ENCODE results near the gene PLEKHH3.
A peak's percentile ranks its signal among the peaks of the same experiment; 100 is the strongest.
"Not testable (repeated sequence)": the region's sequence is repeated elsewhere in the genome, so short reads cannot be mapped to it uniquely, and the experiment has no call there.

The PLEKHH3 gene

DNA sequence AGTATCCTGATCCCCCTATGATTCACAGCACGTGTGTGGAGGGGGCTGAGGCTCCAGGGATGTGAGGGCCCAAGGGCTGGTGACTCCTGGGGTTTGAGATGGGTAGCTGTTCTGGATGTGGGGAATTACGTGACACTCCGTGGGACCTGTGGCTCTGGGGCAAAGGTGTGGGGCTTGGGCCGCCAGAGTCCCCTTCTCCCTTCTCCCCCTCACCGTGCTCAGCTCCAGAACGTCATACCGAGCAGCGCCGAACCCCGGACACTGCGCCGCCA lies 7.2 kb downstream of the PLEKHH3 start:
- TF ChIP-seq, protein P1, sequence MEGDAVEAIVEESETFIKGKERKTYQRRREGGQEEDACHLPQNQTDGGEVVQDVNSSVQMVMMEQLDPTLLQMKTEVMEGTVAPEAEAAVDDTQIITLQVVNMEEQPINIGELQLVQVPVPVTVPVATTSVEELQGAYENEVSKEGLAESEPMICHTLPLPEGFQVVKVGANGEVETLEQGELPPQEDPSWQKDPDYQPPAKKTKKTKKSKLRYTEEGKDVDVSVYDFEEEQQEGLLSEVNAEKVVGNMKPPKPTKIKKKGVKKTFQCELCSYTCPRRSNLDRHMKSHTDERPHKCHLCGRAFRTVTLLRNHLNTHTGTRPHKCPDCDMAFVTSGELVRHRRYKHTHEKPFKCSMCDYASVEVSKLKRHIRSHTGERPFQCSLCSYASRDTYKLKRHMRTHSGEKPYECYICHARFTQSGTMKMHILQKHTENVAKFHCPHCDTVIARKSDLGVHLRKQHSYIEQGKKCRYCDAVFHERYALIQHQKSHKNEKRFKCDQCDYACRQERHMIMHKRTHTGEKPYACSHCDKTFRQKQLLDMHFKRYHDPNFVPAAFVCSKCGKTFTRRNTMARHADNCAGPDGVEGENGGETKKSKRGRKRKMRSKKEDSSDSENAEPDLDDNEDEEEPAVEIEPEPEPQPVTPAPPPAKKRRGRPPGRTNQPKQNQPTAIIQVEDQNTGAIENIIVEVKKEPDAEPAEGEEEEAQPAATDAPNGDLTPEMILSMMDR (IDR thresholded peaks at IDR 0.05; ENCODE audit: low read depth, low read length), result no peak
- DNase-seq (ENCODE audit: low read depth in 2 of 2), result no peak
- H3K4me3 ChIP-seq (replicated peaks in 1 of 2; ENCODE audit: low read depth in 2 of 2, low read length in 2 of 2), result no peak overlapping the region

DNA sequence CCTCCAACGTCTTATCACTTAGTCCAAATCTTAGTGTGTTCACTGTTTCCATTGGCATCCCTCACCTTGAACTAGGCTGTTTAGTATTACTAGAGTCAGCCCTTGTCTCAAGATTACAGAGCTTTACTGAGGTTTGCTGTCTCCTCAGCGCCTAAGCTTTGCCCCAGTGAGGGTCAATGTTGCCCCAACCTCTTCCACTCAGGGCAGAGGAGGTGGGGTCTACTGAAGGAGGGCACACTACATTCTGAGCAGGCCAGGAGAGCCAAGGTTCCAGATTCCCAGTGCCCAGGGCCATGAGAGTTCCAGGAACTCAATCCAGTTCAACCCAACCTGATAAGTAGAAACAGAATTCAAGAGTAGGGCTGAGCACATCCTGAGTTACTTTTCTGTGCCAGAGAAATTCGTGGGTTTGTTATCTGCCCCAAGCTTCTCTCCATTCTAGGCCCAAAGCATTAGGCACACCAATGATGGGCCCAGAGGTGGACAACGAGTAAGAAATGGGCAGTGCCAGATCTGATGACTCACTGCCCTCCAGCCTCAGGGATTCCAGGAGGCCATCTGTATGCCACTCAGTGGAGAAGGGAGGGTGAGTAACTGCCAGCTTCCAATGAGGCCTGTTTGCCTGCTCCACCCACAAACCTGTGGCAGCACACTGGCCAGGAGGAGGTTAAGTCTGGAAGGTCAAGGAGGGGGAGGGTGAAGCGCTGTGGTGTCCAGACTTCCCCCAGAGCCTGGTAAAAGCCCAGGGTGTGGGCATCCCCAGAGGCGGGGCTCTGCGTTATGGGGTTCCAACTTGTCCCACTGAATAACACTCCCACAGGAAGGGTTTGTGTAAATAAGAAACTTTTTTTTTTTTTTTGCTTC lies 9.5 kb downstream of the PLEKHH3 start:
- no peak overlapping the region for H3K4me3 ChIP-seq (replicated peaks in 1 of 2; ENCODE audit: low read depth in 2 of 2, low read length in 2 of 2)
- peak; percentile 78 to 85 for DNase-seq (ENCODE audit: low read depth in 2 of 2)
- TF ChIP-seq, protein P1 (IDR thresholded peaks at IDR 0.05; ENCODE audit: low read depth, low read length), result no peak

DNA sequence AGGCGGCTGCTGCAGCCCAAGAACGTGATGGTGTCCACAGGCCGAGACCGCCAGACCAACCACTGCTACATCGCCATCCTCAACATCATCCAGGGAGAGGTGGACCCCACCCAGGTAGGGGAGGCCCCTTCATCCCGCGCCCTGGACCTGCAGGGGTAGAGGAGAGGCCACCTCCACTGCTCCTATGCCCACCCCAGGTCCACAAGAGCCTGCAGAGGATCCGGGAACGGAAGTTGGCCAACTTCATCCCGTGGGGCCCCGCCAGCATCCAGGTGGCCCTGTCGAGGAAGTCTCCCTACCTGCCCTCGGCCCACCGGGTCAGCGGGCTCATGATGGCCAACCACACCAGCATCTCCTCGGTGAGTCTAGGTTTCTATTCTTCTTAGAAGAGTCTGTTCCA lies 10.7 kb downstream of the PLEKHH3 start:
- DNase-seq (ENCODE audit: low read depth in 2 of 2); H3K4me3 ChIP-seq (replicated peaks in 1 of 2; ENCODE audit: low read depth in 2 of 2, low read length in 2 of 2): not testable (repeated sequence)

DNA sequence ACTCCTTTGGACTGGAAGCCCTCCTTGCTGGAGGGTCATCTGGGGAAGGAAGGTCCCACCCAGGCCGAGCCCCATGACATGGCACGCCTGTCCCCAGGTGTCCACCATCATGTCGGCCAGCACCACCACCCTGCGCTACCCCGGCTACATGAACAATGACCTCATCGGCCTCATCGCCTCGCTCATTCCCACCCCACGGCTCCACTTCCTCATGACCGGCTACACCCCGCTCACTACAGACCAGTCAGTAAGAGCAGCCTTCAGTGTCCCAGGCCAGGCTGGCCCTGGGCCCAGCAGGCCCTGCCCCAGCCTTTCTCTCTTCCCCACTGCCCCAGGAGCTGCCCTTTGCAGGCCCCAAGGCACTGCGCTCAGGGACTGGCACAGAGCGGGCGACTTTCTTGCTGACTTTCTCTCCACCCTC lies 11.2 kb downstream of the PLEKHH3 start:
- DNase-seq (ENCODE audit: low read depth in 2 of 2), result no peak
- TF ChIP-seq, protein P1 (IDR thresholded peaks at IDR 0.05; ENCODE audit: low read depth, low read length), result no peak
- H3K4me3 ChIP-seq (replicated peaks in 1 of 2; ENCODE audit: low read depth in 2 of 2, low read length in 2 of 2), result no peak overlapping the region

DNA sequence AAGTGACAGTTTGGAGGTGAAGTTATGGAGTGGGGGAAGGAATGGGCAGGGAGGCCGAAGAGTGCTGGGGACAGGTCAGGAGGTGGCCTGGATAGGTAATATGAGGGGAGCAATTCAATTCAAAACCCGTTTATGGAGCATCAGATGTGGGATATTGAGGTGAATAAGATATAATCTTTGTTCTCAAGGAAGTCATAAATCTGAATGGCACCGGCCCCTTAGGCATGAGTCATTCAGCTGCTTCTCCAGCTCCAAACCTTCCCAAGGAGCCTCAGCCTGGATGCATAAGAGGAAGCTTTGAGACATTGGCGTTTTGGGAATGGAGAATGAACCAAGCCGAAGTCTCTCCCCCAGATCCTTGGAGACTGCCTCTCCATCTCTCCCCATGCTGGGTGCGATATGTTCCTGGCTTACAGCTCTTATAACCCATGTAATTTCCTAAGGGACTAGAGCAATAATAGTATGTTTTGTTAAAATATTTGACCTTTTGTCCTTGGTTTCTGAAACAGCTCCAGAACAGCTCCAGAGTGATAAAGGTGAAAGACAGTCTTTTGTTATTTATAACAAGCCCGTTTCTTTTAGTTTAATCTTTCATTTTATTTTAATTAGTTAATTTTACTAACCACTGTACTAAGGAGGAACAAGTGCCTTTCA lies 16.0 kb downstream of the PLEKHH3 start:
- H3K4me3 ChIP-seq (replicated peaks in 1 of 2; ENCODE audit: low read depth in 2 of 2, low read length in 2 of 2), result no peak overlapping the region
- DNase-seq (ENCODE audit: low read depth in 2 of 2), result peak; percentile 56 to 74
- TF ChIP-seq, protein P1 (IDR thresholded peaks at IDR 0.05; ENCODE audit: low read depth, low read length), result no peak

DNA sequence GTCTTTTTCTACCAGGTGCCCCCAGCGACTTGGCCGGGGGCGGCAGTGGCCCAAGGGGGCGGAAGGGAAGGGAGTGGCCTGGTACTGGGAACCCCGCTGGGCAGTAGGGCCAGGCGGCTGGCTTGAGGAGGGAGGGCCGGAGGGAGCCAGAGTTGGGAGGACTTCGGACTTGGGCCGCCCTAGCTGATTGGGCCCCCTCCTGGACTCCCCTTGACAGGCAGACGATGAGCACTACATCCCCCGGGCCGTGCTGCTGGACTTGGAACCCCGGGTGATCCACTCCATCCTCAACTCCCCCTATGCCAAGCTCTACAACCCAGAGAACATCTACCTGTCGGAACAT lies 16.9 kb downstream of the PLEKHH3 start:
- not testable (repeated sequence) for DNase-seq (ENCODE audit: low read depth in 2 of 2)
- H3K4me3 ChIP-seq (replicated peaks in 1 of 2; ENCODE audit: low read depth in 2 of 2, low read length in 2 of 2), result peak overlapping the region; percentile 69 to 70

DNA sequence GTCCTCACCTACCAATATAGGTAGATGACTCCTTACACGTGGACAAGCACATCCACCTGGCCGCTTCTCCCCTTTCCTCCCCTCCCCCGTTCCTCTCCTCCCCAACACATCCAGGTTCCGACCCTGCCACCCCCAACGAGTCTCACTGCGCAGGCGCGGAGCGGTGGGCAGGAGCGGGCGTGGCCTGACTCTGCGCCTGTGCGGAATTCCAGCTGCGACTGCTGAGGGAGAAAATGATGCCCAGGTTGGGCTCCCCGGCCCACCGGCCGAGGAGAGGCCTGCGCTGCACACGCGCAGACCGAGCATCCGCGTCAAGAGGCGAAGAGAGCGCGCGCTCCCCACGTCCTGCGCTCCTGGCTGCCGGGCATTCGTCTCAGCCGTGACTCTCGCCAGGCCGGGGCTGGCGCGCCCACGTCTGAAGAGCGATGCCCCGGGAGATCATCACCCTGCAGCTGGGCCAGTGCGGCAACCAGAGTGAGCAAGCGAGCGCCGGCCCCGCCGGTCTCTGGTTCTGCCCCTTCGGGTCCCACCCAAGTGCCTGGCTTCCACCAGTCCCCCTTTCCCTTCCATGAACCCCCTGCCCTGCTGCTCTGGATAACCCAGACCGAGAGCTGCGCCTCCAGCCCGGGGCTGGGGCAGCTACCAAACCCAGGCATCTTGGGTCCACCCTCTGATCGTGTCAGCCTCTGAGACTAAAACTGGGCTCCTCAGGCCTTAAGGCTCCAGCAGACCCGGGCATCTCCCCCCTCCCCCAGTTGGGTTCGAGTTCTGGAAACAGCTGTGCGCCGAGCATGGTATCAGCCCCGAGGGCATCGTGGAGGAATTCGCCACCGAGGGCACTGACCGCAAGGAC lies 17.5 kb downstream of the PLEKHH3 start, which contains the start of gene TUBG2:
TSS of gene TUBG2 (plus strand) at position 206 of the 853 bp plus-strand sequence. CDS start at position 426, 220 bp downstream.
- TF ChIP-seq, protein P1 (IDR thresholded peaks at IDR 0.05; ENCODE audit: low read depth, low read length), result no peak
- peak; percentile 88 to 93 for DNase-seq (ENCODE audit: low read depth in 2 of 2)
- H3K4me3 ChIP-seq (replicated peaks in 1 of 2; ENCODE audit: low read depth in 2 of 2, low read length in 2 of 2), result peak within 1 kb of the TSS; percentile 69 to 70
